Calu3 (cell line): ENCODE results near the gene RTN4IP1. TPM values are rescaled to one million over a fixed set of nuclear protein-coding genes. Genes with fewer than 3 reads are reported as not detected.

Experiments
- BruUV-seq: library from RNA; stranded (reverse); fragments of 400-500 nt; replicated peaks from 2 replicates; lab custom pipeline; 2021; lab: Mats Ljungman, UMichigan
- CTCF ChIA-PET: fragments of 300-600 bp; sonication (Branson Sonifier 250); formaldehyde crosslinking; loops from one replicate; lab custom pipeline; 2022; ENCODE audit warnings: antibody characterized with exemption; lab: Charles Lee
- DNase-seq: peaks from one replicate; pipeline ENCODE4 v3.0.0; 2022
- H3K27ac Mint-ChIP-seq: one replicate; pipeline ENCODE4 v1.8.0; 2022; ENCODE audit warnings: mixed read lengths; ENCODE audit not compliant: unreplicated experiment
- H3K27me3 Mint-ChIP-seq: one replicate; pipeline ENCODE4 v1.8.0; 2022; ENCODE audit warnings: mixed read lengths; ENCODE audit not compliant: unreplicated experiment
- H3K36me3 Mint-ChIP-seq: one replicate; pipeline ENCODE4 v1.8.0; 2022; ENCODE audit warnings: mild to moderate bottlenecking, moderate library complexity, mixed read lengths; ENCODE audit not compliant: insufficient read depth, unreplicated experiment
- H3K4me1 Mint-ChIP-seq: one replicate; pipeline ENCODE4 v1.8.0; 2022; ENCODE audit warnings: mild to moderate bottlenecking, low read depth, mixed read lengths; ENCODE audit not compliant: unreplicated experiment
- H3K4me3 Mint-ChIP-seq: one replicate; pipeline ENCODE4 v1.8.0; 2022; ENCODE audit warnings: mild to moderate bottlenecking, low read depth, moderate library complexity, mixed read lengths; ENCODE audit not compliant: unreplicated experiment
- H3K9me3 Mint-ChIP-seq: one replicate; pipeline ENCODE4 v1.8.0; 2022; ENCODE audit warnings: low read depth, mixed read lengths; ENCODE audit not compliant: unreplicated experiment
- CTCF ChIP-seq: fragments of 200-600 bp; IDR thresholded peaks from one replicate; pipeline ENCODE4 v1.8.0; 2022; ENCODE audit warnings: antibody characterized with exemption; ENCODE audit not compliant: unreplicated experiment
- intact Hi-C: fragments of 100-400 bp; cut with micrococcal nuclease; formaldehyde crosslinking; loops from one replicate; pipeline ENCODE4 v1.10.0; 2022; ENCODE audit not compliant: unreplicated experiment
- total RNA-seq: library from RNA; stranded (reverse); gene quantifications from 2 replicates; pipeline ENCODE4 v1.2.3, GENCODE V29; 2022

The RTN4IP1 gene
- total RNA-seq, 1 experiment from 2014 or later: 18.8 TPM

DNA sequence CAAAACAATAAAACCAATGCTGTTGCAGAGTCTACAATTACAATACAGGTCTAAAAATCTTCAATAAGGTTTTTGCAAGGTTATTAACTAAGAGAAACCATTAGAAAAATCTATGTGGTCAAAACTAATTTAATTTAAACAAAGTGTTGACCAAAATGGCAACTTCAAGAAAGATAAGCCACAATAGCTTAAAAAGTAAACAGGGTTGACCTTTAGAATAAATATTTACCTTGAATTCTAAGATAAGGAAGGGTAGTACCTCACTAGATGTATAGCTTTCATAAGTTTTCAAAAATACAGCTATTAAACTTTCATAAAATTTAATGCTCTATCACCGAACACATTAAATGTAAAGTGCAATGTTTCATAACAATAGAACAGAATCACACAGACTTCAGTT lies 11.4 kb downstream of the RTN4IP1 start:
- intact Hi-C loops: no loop called here
- Mint-ChIP-seq H3K36me3 (no peaks in the 10 kb centered on the region), H3K4me3 (no peak overlapping the region), H3K9me3 (no peaks in the 10 kb centered on the region), H3K27me3 (no peaks in the 10 kb centered on the region), H3K27ac (no peak overlapping the region), H3K4me1 (peaks cover 9% of the 10 kb centered on the region)
- BruUV-seq: no TSS peak
- no peak for TF ChIP-seq CTCF
- no peak for DNase-seq
- CTCF ChIA-PET: interaction anchor here (0.6 to 1.4 kb wide), 4 partner anchors 19 to 370 kb away, joined by 3 to 6 read pairs (median 4); no protein-coding TSS in a partner anchor

DNA sequence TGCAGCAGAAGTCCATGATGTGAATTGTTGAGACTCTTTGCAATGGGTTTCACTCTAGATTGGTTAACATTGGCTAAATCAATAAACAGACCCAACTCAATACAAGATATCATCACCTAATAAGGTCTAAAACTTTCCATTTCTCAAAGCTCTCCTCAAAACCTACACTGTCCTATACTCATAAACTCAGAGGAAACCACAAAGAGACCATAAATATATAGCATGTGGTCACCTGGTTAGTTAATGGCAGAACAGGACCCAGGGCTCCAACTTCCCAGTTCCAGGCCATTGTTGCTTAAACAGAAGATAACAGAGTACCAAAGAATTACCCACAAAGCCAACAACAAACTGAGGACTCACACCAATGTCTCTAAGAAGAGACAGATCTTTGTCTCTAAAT lies 12.0 kb downstream of the RTN4IP1 start:
- no peaks in the 10 kb centered on the region for H3K36me3 Mint-ChIP-seq
- CTCF ChIA-PET: interaction anchor here (0.6 to 1.4 kb wide), 2 partner anchors 111 to 136 kb away, joined by 4 read pairs; no protein-coding TSS in a partner anchor
- no peak for DNase-seq
- H3K4me1 Mint-ChIP-seq: peaks cover 9% of the 10 kb centered on the region
- no peak overlapping the region for H3K4me3 Mint-ChIP-seq
- no peak for TF ChIP-seq CTCF
- H3K9me3 Mint-ChIP-seq: no peaks in the 10 kb centered on the region
- no TSS peak for BruUV-seq
- H3K27ac Mint-ChIP-seq: no peak overlapping the region
- no peaks in the 10 kb centered on the region for H3K27me3 Mint-ChIP-seq
- intact Hi-C loops: no loop called here

DNA sequence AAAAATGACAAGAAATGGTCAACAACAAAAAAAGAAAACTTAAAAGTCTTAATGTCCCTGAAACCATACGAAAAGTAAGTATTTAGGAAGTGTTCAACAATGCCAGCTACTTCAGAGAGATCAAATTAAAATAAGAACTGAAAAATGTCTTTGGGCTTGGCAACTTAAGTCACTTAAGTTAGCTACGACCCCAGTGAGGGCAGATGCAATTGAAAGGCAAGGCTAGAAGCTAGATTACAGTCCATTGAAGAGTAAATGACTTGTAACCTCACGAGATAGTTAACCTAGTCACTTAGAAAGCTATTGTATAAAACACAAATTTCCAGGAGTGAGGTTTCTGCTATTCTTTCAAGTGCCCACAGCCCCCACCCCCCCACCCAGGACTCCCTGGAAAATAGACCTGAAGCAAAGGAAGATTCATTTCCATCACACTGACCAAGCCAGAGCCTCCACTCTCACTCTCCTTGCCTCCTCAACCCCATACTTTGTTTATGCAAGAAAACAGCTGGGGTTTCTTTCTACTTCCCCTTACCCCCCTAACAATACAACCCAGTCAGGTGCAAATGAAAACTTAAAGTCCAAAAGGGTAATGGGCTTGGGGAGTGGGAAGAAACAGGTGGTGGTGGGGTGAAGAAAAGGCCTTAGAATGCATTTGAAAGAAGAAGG lies 14.6 kb downstream of the RTN4IP1 start:
- Mint-ChIP-seq H3K27ac (no peak overlapping the region), H3K4me1 (peaks cover 3% of the 10 kb centered on the region), H3K9me3 (no peaks in the 10 kb centered on the region), H3K36me3 (no peaks in the 10 kb centered on the region), H3K27me3 (no peaks in the 10 kb centered on the region), H3K4me3 (no peak overlapping the region)
- CTCF ChIA-PET: interaction anchor here (0.6 to 0.7 kb wide), 2 partner anchors 16 to 31 kb away, joined by 3 read pairs; no protein-coding TSS in a partner anchor
- DNase-seq: no peak
- intact Hi-C loops: no loop called here
- TF ChIP-seq CTCF: no peak
- BruUV-seq: no TSS peak

- TF ChIP-seq CTCF: no peak
- DNase-seq: no peak
- no peaks in the 10 kb centered on the region for H3K36me3 Mint-ChIP-seq
- no peak overlapping the region for H3K27ac Mint-ChIP-seq
- H3K4me3 Mint-ChIP-seq: no peak overlapping the region
- CTCF ChIA-PET: interaction anchor here (0.6 to 0.7 kb wide), 2 partner anchors 11 to 31 kb away, joined by 3 to 5 read pairs; no protein-coding TSS in a partner anchor
- no TSS peak for BruUV-seq
- intact Hi-C loops: no loop called here
- H3K4me1 Mint-ChIP-seq: peaks cover 9% of the 10 kb centered on the region
- no peaks in the 10 kb centered on the region for H3K27me3 Mint-ChIP-seq
- no peaks in the 10 kb centered on the region for H3K9me3 Mint-ChIP-seq
Measured at GRCh38 chr6:106614166-106614565, 15.1 kb downstream of the RTN4IP1 start.
